ENCODE results near the gene RIC1.
"Not testable (repeated sequence)": the region's sequence is repeated elsewhere in the genome, so short reads cannot be mapped to it uniquely, and the experiment has no call there.

Gene RIC1

GRCh38 chr9:5628530-5629311, at the start of gene RIC1:
Gene RIC1 (plus strand): TSS chr9:5629107. CDS start chr9:5629310, 203 bp downstream.
- H3K36me3 ChIP-seq (ENCODE audit: insufficient read depth, low read length): no peaks in the 10 kb centered on the region
- H3K27ac ChIP-seq (ENCODE audit: low read depth, low read length): peak within 1 kb of the TSS; percentile 96
- H3K4me1 ChIP-seq (ENCODE audit: insufficient read depth, low read length): peaks cover 31% of the 10 kb centered on the region
- H3K27me3 ChIP-seq (ENCODE audit: control insufficient read depth in 1 of 2, insufficient read depth in 2 of 2, low read length in 2 of 2): no peaks in the 10 kb centered on the region
- H3K9ac ChIP-seq (ENCODE audit: low read length): peak within 1 kb of the TSS; percentile 66
- no peaks in the 10 kb centered on the region for H3K9me3 ChIP-seq (ENCODE audit: low read length)
- H3K4me3 ChIP-seq (ENCODE audit: low read depth in 1 of 2, low read length in 2 of 2): peak within 1 kb of the TSS; percentile 70 to 100

- H3K9me3 ChIP-seq (ENCODE audit: low read length): no peaks in the 10 kb centered on the region
- H3K4me3 ChIP-seq (ENCODE audit: low read depth in 1 of 2, low read length in 2 of 2): no peak overlapping the region
- H3K36me3 ChIP-seq (ENCODE audit: insufficient read depth, low read length): no peaks in the 10 kb centered on the region
- no peak overlapping the region for H3K9ac ChIP-seq (ENCODE audit: low read length)
- no peaks in the 10 kb centered on the region for H3K4me1 ChIP-seq (ENCODE audit: insufficient read depth, low read length)
- H3K27ac ChIP-seq (ENCODE audit: low read depth, low read length): no peak overlapping the region
- no peaks in the 10 kb centered on the region for H3K27me3 ChIP-seq (ENCODE audit: control insufficient read depth in 1 of 2, insufficient read depth in 2 of 2, low read length in 2 of 2)
Observed at GRCh38 chr9:5579881-5580280, 49.0 kb upstream of the RIC1 start.

GRCh38 chr9:5580650-5581049, 48.3 kb upstream of the RIC1 start:
- Histone ChIP-seq H3K36me3 (ENCODE audit: insufficient read depth, low read length) (no peaks in the 10 kb centered on the region), H3K27ac (ENCODE audit: low read depth, low read length) (no peak overlapping the region), H3K27me3 (ENCODE audit: control insufficient read depth in 1 of 2, insufficient read depth in 2 of 2, low read length in 2 of 2) (no peaks in the 10 kb centered on the region), H3K4me1 (ENCODE audit: insufficient read depth, low read length) (no peaks in the 10 kb centered on the region), H3K9me3 (ENCODE audit: low read length) (no peaks in the 10 kb centered on the region), H3K4me3 (ENCODE audit: low read depth in 1 of 2, low read length in 2 of 2) (no peak overlapping the region), H3K9ac (ENCODE audit: low read length) (no peak overlapping the region)

GRCh38 chr9:5581706-5582105, 47.2 kb upstream of the RIC1 start:
- H3K27ac ChIP-seq (ENCODE audit: low read depth, low read length); H3K9me3 ChIP-seq (ENCODE audit: low read length); H3K4me3 ChIP-seq (ENCODE audit: low read depth in 1 of 2, low read length in 2 of 2); H3K4me1 ChIP-seq (ENCODE audit: insufficient read depth, low read length); H3K36me3 ChIP-seq (ENCODE audit: insufficient read depth, low read length); H3K27me3 ChIP-seq (ENCODE audit: control insufficient read depth in 1 of 2, insufficient read depth in 2 of 2, low read length in 2 of 2); H3K9ac ChIP-seq (ENCODE audit: low read length): not testable (repeated sequence)

- no peaks in the 10 kb centered on the region for H3K27me3 ChIP-seq (ENCODE audit: control insufficient read depth in 1 of 2, insufficient read depth in 2 of 2, low read length in 2 of 2)
Observed at GRCh38 chr9:5582835-5583195, 46.1 kb upstream of the RIC1 start.

GRCh38 chr9:5586391-5586802, 42.5 kb upstream of the RIC1 start:
- Histone ChIP-seq H3K27me3 (ENCODE audit: control insufficient read depth in 1 of 2, insufficient read depth in 2 of 2, low read length in 2 of 2) (no peaks in the 10 kb centered on the region), H3K9ac (ENCODE audit: low read length) (no peak overlapping the region), H3K4me3 (ENCODE audit: low read depth in 1 of 2, low read length in 2 of 2) (no peak overlapping the region), H3K27ac (ENCODE audit: low read depth, low read length) (no peak overlapping the region), H3K4me1 (ENCODE audit: insufficient read depth, low read length) (no peaks in the 10 kb centered on the region), H3K36me3 (ENCODE audit: insufficient read depth, low read length) (no peaks in the 10 kb centered on the region), H3K9me3 (ENCODE audit: low read length) (no peaks in the 10 kb centered on the region)

More at GRCh38 chr9:5582835-5583195, 46.1 kb upstream of the RIC1 start:
- Histone ChIP-seq H3K4me3 (ENCODE audit: low read depth in 1 of 2, low read length in 2 of 2) (no peak overlapping the region), H3K9me3 (ENCODE audit: low read length) (no peaks in the 10 kb centered on the region), H3K4me1 (ENCODE audit: insufficient read depth, low read length) (no peaks in the 10 kb centered on the region), H3K36me3 (ENCODE audit: insufficient read depth, low read length) (no peaks in the 10 kb centered on the region), H3K9ac (ENCODE audit: low read length) (no peak overlapping the region), H3K27ac (ENCODE audit: low read depth, low read length) (no peak overlapping the region)

GRCh38 chr9:5587024-5587423, 41.9 kb upstream of the RIC1 start:
- Histone ChIP-seq H3K4me3 (ENCODE audit: low read depth in 1 of 2, low read length in 2 of 2) (no peak overlapping the region), H3K9ac (ENCODE audit: low read length) (no peak overlapping the region), H3K4me1 (ENCODE audit: insufficient read depth, low read length) (no peaks in the 10 kb centered on the region), H3K27ac (ENCODE audit: low read depth, low read length) (no peak overlapping the region), H3K9me3 (ENCODE audit: low read length) (no peaks in the 10 kb centered on the region), H3K27me3 (ENCODE audit: control insufficient read depth in 1 of 2, insufficient read depth in 2 of 2, low read length in 2 of 2) (no peaks in the 10 kb centered on the region), H3K36me3 (ENCODE audit: insufficient read depth, low read length) (no peaks in the 10 kb centered on the region)

GRCh38 chr9:5592231-5592630, 36.7 kb upstream of the RIC1 start:
- H3K27me3 ChIP-seq (ENCODE audit: control insufficient read depth in 1 of 2, insufficient read depth in 2 of 2, low read length in 2 of 2): no peaks in the 10 kb centered on the region
- H3K9ac ChIP-seq (ENCODE audit: low read length): no peak overlapping the region
- no peaks in the 10 kb centered on the region for H3K9me3 ChIP-seq (ENCODE audit: low read length)
- H3K36me3 ChIP-seq (ENCODE audit: insufficient read depth, low read length): no peaks in the 10 kb centered on the region
- no peaks in the 10 kb centered on the region for H3K4me1 ChIP-seq (ENCODE audit: insufficient read depth, low read length)
- H3K4me3 ChIP-seq (ENCODE audit: low read depth in 1 of 2, low read length in 2 of 2): no peak overlapping the region
- H3K27ac ChIP-seq (ENCODE audit: low read depth, low read length): no peak overlapping the region

GRCh38 chr9:5592904-5593303, 36.0 kb upstream of the RIC1 start:
- H3K4me1 ChIP-seq (ENCODE audit: insufficient read depth, low read length): no peaks in the 10 kb centered on the region
- no peaks in the 10 kb centered on the region for H3K9me3 ChIP-seq (ENCODE audit: low read length)
- H3K9ac ChIP-seq (ENCODE audit: low read length): no peak overlapping the region
- no peaks in the 10 kb centered on the region for H3K36me3 ChIP-seq (ENCODE audit: insufficient read depth, low read length)
- no peak overlapping the region for H3K4me3 ChIP-seq (ENCODE audit: low read depth in 1 of 2, low read length in 2 of 2)
- H3K27me3 ChIP-seq (ENCODE audit: control insufficient read depth in 1 of 2, insufficient read depth in 2 of 2, low read length in 2 of 2): no peaks in the 10 kb centered on the region
- no peak overlapping the region for H3K27ac ChIP-seq (ENCODE audit: low read depth, low read length)

- H3K27me3 ChIP-seq (ENCODE audit: control insufficient read depth in 1 of 2, insufficient read depth in 2 of 2, low read length in 2 of 2): no peaks in the 10 kb centered on the region
- H3K4me1 ChIP-seq (ENCODE audit: insufficient read depth, low read length): no peaks in the 10 kb centered on the region
- no peak overlapping the region for H3K4me3 ChIP-seq (ENCODE audit: low read depth in 1 of 2, low read length in 2 of 2)
- H3K9me3 ChIP-seq (ENCODE audit: low read length): no peaks in the 10 kb centered on the region
- H3K9ac ChIP-seq (ENCODE audit: low read length): no peak overlapping the region
- H3K27ac ChIP-seq (ENCODE audit: low read depth, low read length): no peak overlapping the region
- H3K36me3 ChIP-seq (ENCODE audit: insufficient read depth, low read length): no peaks in the 10 kb centered on the region
Observed at GRCh38 chr9:5593904-5594303, 35.0 kb upstream of the RIC1 start.

GRCh38 chr9:5596173-5596572, 32.7 kb upstream of the RIC1 start:
- Histone ChIP-seq H3K4me3 (ENCODE audit: low read depth in 1 of 2, low read length in 2 of 2) (no peak overlapping the region), H3K27ac (ENCODE audit: low read depth, low read length) (no peak overlapping the region), H3K9me3 (ENCODE audit: low read length) (no peaks in the 10 kb centered on the region), H3K4me1 (ENCODE audit: insufficient read depth, low read length) (no peaks in the 10 kb centered on the region), H3K9ac (ENCODE audit: low read length) (no peak overlapping the region), H3K27me3 (ENCODE audit: control insufficient read depth in 1 of 2, insufficient read depth in 2 of 2, low read length in 2 of 2) (no peaks in the 10 kb centered on the region), H3K36me3 (ENCODE audit: insufficient read depth, low read length) (no peaks in the 10 kb centered on the region)

Measured in muscle layer of colon (tissue), 2 donors.